IPS DF 4.7 (cell line): ENCODE results near the gene CDK14.
"Not testable (repeated sequence)": the region's sequence is repeated elsewhere in the genome, so short reads cannot be mapped to it uniquely, and the experiment has no call there.

Experiments
- DNase-seq: peaks from one replicate; pipeline ENCODE4 v3.0.0-alpha.2; 2013; ENCODE audit warnings: low spot score; ENCODE audit errors: extremely low read depth

Gene CDK14

DNA sequence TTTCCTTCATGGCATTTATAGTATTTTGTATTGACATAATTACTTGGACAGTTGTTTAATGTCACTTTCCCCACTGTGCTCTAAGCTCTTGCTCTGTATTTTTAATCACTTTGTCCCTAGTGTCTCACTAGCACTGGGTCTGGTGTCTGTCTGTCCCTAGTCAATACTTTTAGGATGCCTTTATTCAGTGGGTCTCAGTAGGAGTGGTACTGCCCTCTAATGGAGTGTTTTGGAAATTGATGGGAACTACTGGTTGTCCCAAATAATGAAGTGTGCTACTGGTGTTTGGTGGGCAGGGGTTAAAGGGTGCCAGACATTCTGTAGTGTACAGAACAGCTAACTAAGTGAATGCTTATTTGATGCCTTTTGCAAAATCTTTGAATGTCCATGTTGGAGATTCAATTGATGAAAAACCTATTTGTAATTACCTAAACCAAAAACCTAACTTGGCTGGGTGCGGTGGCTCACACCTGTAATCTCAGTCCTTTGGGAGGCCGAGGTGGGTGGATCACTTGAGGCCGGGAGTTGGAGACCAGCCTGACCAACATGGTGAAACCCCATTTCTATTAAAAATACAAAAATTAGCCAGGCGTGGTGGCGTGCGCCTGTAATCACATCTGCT lies 33.3 kb downstream of the CDK14 start:
- no peak for DNase-seq

GRCh38 chr7:90631502-90631901 lies 35.4 kb downstream of the CDK14 start:
- no peak for DNase-seq

GRCh38 chr7:90639683-90640082 lies 43.6 kb downstream of the CDK14 start:
- DNase-seq, result not testable (repeated sequence)

DNA sequence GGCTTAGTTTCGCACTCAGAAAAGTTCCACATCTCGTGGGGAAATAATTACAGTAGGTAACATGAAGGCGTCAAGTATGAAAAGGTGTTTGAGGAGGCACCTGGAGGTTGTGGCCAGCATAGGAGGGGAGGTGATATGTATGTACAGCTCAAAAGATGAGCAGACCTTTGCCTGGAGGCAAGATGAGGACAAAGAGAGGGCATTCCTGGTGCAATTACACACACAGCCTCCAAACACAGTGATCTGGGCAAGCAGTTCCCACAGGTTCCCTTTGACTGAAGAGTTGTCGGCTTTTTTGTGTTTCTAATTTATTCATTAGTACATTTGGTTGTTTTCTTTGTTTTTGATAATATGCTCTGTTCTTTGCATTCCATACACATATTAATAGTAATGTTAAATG lies 46.9 kb downstream of the CDK14 start:
- DNase-seq, result no peak

DNA sequence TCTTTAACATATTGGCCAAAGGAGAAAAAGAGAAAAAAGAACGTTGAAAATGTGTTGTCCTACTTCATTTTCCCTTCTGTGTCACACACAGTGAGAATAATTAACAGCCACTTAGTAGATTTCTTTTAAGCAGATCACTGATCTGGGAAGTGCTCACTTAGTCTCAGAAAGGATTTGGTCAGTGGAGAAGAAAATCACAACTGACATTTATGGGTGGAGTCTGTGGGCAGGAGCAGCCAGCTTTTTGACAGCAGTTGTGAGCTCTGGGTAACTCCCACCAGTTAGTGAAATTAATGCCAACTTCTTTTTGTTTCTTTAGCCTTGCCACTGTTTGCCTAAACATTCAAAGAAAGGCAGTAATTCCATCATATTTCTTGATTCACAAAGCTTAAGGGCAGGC lies 49.7 kb downstream of the CDK14 start:
- no peak for DNase-seq

- no peak for DNase-seq
Measured at GRCh38 chr7:90648107-90648506, 52.0 kb downstream of the CDK14 start.

- no peak for DNase-seq
Measured at GRCh38 chr7:90648834-90649233, 52.7 kb downstream of the CDK14 start.

DNA sequence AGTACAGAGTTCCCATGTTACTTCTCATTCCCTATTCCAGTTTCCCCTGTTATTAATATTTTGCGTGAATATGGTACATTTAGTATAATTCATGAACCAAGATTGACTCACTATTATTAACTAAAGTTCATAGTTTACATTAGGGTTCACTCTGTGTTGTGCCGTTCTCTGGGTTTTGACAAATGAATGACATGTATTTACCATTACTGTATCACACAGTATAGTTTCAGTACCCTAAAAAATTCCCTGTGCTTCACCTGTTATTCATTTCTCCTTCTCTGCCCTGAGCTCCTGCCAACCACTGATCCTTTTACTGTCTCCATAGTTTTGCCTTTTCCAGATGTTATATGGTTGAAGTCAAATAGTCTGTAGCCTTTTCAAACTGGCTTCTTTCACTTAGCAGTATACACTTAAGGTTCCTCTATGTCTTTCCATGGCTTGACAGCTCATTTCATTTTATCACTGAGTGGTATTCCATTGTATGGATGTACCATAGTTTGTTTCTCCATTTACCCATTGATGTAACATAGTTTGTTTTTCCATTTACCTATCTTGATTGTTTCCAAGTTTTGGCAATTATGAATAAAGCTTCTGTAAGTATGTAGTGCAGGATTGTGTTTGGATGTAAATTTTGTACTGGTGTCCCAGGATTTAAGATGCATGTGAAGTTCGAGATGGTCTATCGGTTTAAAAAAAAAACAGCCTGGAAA lies 58.8 kb downstream of the CDK14 start:
- no peak for DNase-seq

DNA sequence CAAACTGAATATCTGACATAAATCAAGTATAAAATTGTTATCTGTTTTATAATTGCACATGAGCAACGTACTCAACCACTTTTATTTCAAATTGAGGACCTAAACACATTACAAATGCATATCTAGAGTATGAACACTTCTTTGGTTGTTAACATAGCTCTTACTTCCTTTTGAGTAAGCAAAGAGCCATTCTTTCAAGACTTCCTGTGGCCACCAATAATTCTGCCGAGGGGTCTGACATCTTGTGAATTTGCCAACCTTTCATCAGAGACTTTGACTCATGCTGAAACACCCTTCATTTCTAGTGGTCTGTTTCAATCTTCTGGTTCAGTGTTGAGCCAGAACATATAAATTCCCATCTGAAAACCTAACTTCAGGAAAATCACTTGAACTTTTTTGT lies 59.4 kb downstream of the CDK14 start:
- DNase-seq, result no peak

DNA sequence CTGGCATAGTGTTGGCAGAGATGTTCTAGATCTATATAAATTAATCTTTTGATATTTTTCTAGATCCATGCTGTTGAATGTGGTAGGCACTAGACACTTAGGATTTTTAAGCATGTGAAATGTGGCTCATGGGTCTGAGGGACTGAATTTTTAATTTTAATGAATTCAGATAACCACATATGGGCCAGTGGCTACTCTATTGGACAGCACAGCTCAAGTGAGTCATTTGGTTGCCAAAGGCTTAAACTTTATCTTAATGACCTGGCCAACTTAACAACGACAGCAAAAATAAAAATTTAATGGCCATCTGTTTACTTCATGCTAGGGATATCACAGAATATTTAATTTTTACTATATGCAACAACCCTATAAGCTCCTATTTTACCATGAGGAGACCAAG lies 61.4 kb downstream of the CDK14 start:
- DNase-seq, result no peak

DNA sequence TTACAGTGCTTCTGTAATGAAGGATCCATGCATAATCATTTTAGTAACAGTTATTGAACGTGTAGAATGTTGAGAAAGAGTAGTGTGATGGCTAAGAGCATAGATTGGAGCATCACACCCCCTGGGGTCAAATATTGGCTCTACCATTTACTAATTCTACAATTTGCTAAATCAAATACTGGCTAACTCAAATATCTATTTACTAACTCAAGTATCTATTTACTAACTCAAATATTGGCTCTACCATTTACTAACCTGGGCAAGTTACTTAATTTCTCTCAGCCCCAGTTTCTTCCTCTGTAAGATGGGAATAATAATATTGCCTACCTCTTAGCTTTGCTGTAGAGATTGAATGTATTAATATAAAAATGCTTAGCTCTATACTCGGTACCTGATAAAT lies 64.0 kb downstream of the CDK14 start:
- DNase-seq, result no peak

- DNase-seq, result no peak
Measured at GRCh38 chr7:90660819-90661218, 64.7 kb downstream of the CDK14 start.

- no peak for DNase-seq
Measured at GRCh38 chr7:90661290-90662151, 65.4 kb downstream of the CDK14 start.

DNA sequence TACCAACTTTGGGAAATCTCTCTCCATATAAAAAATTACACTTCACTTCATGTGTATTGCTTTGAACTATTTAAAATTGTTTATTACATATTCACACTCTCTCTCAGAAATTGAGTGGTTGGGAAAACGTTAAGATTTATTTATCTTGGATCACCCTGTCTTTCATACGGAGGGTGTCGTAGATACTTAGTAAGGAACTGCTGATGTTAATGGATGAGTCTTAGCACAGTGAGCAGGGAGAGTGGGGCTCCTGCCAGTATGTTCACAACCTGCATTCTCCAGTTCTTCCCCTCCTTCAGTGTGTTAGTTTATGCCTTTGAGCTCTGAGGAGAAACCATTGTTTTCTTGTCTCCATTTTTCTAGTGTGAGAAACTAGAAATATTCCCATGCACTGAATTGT lies 67.1 kb downstream of the CDK14 start:
- no peak for DNase-seq

GRCh38 chr7:90666186-90666585 lies 70.1 kb downstream of the CDK14 start:
- DNase-seq, result no peak

DNA sequence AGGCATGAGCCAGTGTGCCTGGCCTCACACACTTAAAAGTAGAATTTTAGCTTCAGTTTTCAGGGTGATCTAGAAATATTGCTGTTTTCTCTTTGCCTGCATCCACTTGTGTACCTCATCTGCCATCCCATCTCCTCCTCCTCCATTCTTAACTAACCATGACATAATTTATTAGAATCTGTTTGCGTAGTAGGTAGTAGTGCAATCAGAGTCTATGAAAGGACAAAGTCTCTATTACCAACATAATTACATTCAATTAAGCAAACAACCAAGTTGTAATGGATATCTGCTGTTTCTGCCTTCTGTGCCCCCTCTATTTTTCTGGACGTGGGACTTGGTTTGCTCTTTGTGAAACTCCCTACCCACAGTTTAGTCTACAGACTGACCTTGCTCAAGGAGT lies 72.9 kb downstream of the CDK14 start:
- DNase-seq, result no peak

GRCh38 chr7:90669492-90669891 lies 73.4 kb downstream of the CDK14 start:
- no peak for DNase-seq

GRCh38 chr7:90671571-90671970 lies 75.5 kb downstream of the CDK14 start:
- no peak for DNase-seq

GRCh38 chr7:90672210-90672609 lies 76.1 kb downstream of the CDK14 start:
- DNase-seq, result no peak

DNA sequence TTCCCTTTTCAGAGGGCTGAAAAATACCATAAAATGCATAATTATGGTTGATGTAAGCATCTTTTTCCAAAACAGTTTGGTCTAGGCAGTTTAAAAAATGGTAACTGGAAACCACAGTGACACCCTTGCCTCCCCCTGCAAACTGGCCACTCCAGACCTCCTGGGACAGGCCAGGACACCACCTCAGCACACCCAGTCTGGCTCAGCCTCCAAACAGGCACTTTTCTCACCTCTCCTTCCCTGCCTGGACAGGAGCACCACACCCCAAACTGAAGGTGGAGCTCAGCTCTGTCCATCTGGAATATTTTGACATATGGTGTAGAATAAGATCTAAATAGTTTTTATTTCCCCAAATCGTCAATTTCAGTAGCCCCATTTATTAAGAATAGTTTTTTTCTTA lies 78.5 kb downstream of the CDK14 start:
- no peak for DNase-seq

DNA sequence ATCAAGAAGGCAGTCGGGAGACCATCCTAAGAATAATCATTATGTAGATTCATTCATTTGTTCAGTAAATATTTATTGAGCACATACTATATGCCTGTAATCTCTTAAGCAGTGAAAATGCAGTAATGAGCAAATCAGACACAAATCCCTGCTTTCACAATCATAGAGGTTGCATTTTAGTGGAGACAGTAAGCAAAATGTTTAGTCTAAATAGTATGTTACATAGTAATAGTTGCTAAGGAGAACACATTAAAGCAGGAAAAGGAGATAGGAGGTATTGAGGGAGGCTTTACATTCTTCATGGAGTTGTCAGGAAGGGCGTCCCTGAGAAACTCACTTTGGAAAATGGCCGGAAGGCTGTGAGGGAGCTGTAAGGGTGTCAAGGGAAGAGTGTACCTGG lies 79.9 kb downstream of the CDK14 start:
- no peak for DNase-seq
